Measurements from ENCODE around the gene IGHMBP2. TPM values are rescaled to one million over a fixed set of nuclear protein-coding genes. Genes with fewer than 3 reads are reported as not detected.

Gene IGHMBP2
- 12.1 to 17.7 TPM (median 16.1 TPM) in 5 replicates for total RNA-seq (2022; extraction: Qiagen RNA extraction)

GRCh38 chr11:68903288-68904247, at the start of gene IGHMBP2, which contains the start of gene MRPL21:
IGHMBP2 (plus strand) TSS chr11:68903891; CDS start chr11:68903953, 62 bp downstream.
MRPL21 (minus strand) TSS chr11:68903832; CDS start chr11:68903810, 22 bp downstream.

GRCh38 chr11:68980776-68981065, 77.0 kb downstream of the IGHMBP2 start, which contains the start of gene MRGPRD:
MRGPRD (minus strand) TSS chr11:68980986; CDS start chr11:68980986, 0 bp downstream.

Other genes with a start within 250 kb of the IGHMBP2 start
- 10.1 to 25.6 TPM (median 18.0 TPM) in 5 replicates for gene GAL, start 219.3 kb upstream of the IGHMBP2 start, total RNA-seq (2022; extraction: Qiagen RNA extraction)
- gene TESMIN, start 152.4 kb upstream of the IGHMBP2 start, total RNA-seq (2022; extraction: Qiagen RNA extraction), result 5.2 to 7.3 TPM (median 5.9 TPM) in 5 replicates
- gene CPT1A, start 62.0 kb upstream of the IGHMBP2 start, total RNA-seq (2022; extraction: Qiagen RNA extraction), result 26.2 to 34.2 TPM (median 30.1 TPM) in 5 replicates
- gene MRPL21, start 59 bp upstream of the IGHMBP2 start, total RNA-seq (2022; extraction: Qiagen RNA extraction), result 120 to 147 TPM (median 135 TPM) in 5 replicates
- gene MRGPRD, start 77.1 kb downstream of the IGHMBP2 start, total RNA-seq (2022; extraction: Qiagen RNA extraction), result not detected in 5 replicates
- 0.05 to 0.08 TPM (median 0.06 TPM) in 5 replicates for gene MRGPRF, start 109.4 kb downstream of the IGHMBP2 start, total RNA-seq (2022; extraction: Qiagen RNA extraction)
- gene TPCN2, start 145.0 kb downstream of the IGHMBP2 start, total RNA-seq (2022; extraction: Qiagen RNA extraction), result 8.5 to 14.0 TPM (median 13.4 TPM) in 5 replicates

Data from A549 treated with CORT108297 at 1 μM for 4 hours (cell line).